ENCODE results near the gene LMCD1.

The LMCD1 gene

GRCh38 chr3:8565376-8565775 is 63.8 kb downstream of the LMCD1 start:
- H3K4me3 ChIP-seq (replicated peaks; ENCODE audit: low read depth, low read length) = no peak overlapping the region
- no peak for DNase-seq (ENCODE audit: extremely low read depth, insufficient read length)
- H3K27me3 ChIP-seq (replicated peaks; ENCODE audit: control insufficient read depth, insufficient read depth, low read length) = no peaks in the 10 kb centered on the region
- H3K36me3 ChIP-seq (ENCODE audit: control insufficient read depth, insufficient read depth, low read length) = no peaks in the 10 kb centered on the region; the same call in 1 of the 2 replicates
- TF ChIP-seq, protein P1, sequence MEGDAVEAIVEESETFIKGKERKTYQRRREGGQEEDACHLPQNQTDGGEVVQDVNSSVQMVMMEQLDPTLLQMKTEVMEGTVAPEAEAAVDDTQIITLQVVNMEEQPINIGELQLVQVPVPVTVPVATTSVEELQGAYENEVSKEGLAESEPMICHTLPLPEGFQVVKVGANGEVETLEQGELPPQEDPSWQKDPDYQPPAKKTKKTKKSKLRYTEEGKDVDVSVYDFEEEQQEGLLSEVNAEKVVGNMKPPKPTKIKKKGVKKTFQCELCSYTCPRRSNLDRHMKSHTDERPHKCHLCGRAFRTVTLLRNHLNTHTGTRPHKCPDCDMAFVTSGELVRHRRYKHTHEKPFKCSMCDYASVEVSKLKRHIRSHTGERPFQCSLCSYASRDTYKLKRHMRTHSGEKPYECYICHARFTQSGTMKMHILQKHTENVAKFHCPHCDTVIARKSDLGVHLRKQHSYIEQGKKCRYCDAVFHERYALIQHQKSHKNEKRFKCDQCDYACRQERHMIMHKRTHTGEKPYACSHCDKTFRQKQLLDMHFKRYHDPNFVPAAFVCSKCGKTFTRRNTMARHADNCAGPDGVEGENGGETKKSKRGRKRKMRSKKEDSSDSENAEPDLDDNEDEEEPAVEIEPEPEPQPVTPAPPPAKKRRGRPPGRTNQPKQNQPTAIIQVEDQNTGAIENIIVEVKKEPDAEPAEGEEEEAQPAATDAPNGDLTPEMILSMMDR (IDR thresholded peaks at IDR 0.05; ENCODE audit: insufficient read depth, low read length, poor library complexity, severe bottlenecking) = no peak

GRCh38 chr3:8567784-8568575 is 66.4 kb downstream of the LMCD1 start:
- no peak overlapping the region for H3K4me3 ChIP-seq (replicated peaks; ENCODE audit: low read depth, low read length)

DNA sequence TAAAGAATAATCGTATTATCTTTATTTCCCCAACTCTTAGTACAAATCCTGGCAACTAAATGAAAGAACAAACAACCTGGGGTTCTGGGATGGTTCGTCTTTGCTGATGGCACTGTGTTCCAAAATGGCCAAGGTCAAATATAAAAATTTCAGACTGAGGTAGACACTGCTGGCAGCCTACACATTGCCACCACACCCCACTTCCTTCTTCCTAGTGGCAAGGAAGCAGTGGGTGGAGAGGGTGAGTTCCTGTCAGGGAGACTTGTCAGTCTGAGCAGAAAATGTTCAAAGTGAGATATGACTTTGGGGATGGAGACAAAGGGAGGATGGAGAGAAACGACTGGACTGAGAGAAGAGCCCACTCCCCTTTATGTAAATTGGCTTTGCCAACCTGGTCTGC is 69.6 kb downstream of the LMCD1 start:
- no peaks in the 10 kb centered on the region for H3K27me3 ChIP-seq (replicated peaks; ENCODE audit: control insufficient read depth, insufficient read depth, low read length)
- DNase-seq (ENCODE audit: extremely low read depth, insufficient read length) = no peak
- no peak overlapping the region for H3K4me3 ChIP-seq (replicated peaks; ENCODE audit: low read depth, low read length)
- H3K36me3 ChIP-seq (ENCODE audit: control insufficient read depth, insufficient read depth, low read length) = no peaks in the 10 kb centered on the region; the same call in 1 of the 2 replicates
- TF ChIP-seq, protein P1 (IDR thresholded peaks at IDR 0.05; ENCODE audit: insufficient read depth, low read length, poor library complexity, severe bottlenecking) = no peak

More at GRCh38 chr3:8567784-8568575, 66.4 kb downstream of the LMCD1 start:
- no peaks in the 10 kb centered on the region; the same call in 1 of the 2 replicates for H3K36me3 ChIP-seq (ENCODE audit: control insufficient read depth, insufficient read depth, low read length)
- TF ChIP-seq, protein P1 (IDR thresholded peaks at IDR 0.05; ENCODE audit: insufficient read depth, low read length, poor library complexity, severe bottlenecking) = no peak
- H3K27me3 ChIP-seq (replicated peaks; ENCODE audit: control insufficient read depth, insufficient read depth, low read length) = no peaks in the 10 kb centered on the region
- DNase-seq (ENCODE audit: extremely low read depth, insufficient read length) = no peak

GRCh38 chr3:8573342-8573926 is 71.8 kb downstream of the LMCD1 start:
- Histone ChIP-seq H3K4me3 (replicated peaks; ENCODE audit: low read depth, low read length) (no peak overlapping the region), H3K27me3 (replicated peaks; ENCODE audit: control insufficient read depth, insufficient read depth, low read length) (no peaks in the 10 kb centered on the region), H3K36me3 (ENCODE audit: control insufficient read depth, insufficient read depth, low read length) (no peaks in the 10 kb centered on the region; the same call in 1 of the 2 replicates)
- TF ChIP-seq, protein P1 (IDR thresholded peaks at IDR 0.05; ENCODE audit: insufficient read depth, low read length, poor library complexity, severe bottlenecking) = no peak
- no peak for DNase-seq (ENCODE audit: extremely low read depth, insufficient read length)

DNA sequence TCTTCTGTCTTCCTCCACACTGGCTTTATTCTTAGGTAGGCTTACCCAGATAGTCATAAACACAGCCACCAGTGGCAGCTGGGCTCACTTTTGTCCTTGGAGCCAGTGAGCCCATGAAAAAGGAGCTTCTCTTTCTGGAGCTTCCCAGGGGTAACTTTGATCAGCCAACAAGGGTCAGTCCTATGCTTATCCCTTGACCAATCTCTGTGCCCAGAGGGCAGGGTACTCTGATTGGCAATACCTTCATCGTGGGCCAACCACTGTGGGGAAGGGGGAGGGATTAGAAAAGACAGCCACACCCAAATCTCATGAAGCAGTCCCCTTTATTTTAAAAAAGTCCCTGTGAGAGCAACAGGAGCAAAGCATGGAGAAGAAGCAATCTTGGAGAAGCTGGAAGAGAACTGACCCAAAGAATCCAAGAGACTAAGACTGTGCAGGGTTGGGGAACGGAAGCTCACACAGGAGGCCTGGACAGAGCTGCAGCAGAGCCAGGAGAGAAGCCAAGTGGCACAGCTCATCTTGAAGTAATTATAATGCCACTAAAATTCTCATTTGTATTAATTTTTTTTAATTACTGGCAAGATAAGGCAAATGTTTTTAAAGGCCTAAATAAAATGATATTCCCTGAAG is 72.5 kb downstream of the LMCD1 start:
- TF ChIP-seq, protein P1 (IDR thresholded peaks at IDR 0.05; ENCODE audit: insufficient read depth, low read length, poor library complexity, severe bottlenecking) = no peak
- Histone ChIP-seq H3K4me3 (replicated peaks; ENCODE audit: low read depth, low read length) (no peak overlapping the region), H3K36me3 (ENCODE audit: control insufficient read depth, insufficient read depth, low read length) (no peaks in the 10 kb centered on the region; the same call in 1 of the 2 replicates), H3K27me3 (replicated peaks; ENCODE audit: control insufficient read depth, insufficient read depth, low read length) (no peaks in the 10 kb centered on the region)
- no peak for DNase-seq (ENCODE audit: extremely low read depth, insufficient read length)
